Body of pancreas (tissue), 4 donors: ENCODE data around the gene BICD2. TPM values are rescaled to one million over a fixed set of nuclear protein-coding genes. Genes with fewer than 3 reads are reported as not detected.
"Not testable (repeated sequence)": the region's sequence is repeated elsewhere in the genome, so short reads cannot be mapped to it uniquely, and the experiment has no call there.

Experiments
- ATAC-seq: fragments of 150-250 bp; one replicate; pipeline ENCODE4 v1.9.1; 2016
- DNase-seq, 4 donors: peaks; one replicate each; pipeline ENCODE4 v3.0.0-alpha.2; 2019
- H3K27ac ChIP-seq, 4 donors: fragments of 200-600 bp; sonication (generic); 1 replicate in 3 of 4; 2 replicates in 1 of 4; pipeline versions ENCODE4 v1.5.1 to v1.6.1; 2016 to 2019; ENCODE audit warnings: mild to moderate bottlenecking in 1 of 4, mixed read lengths in 1 of 4, moderate library complexity in 1 of 4
- H3K27me3 ChIP-seq, 2 donors: fragments of 200-600 bp; sonication (generic); one replicate each; pipeline ENCODE4 v1.6.0; 2016; ENCODE audit warnings: mild to moderate bottlenecking in 1 of 2
- H3K36me3 ChIP-seq, 2 donors: fragments of 200-600 bp; sonication (generic); replicated peaks in 1 of 2; 2 replicates each; pipeline ENCODE4 v1.5.1; 2016; ENCODE audit warnings: low read depth in 2 of 2; ENCODE audit not compliant: insufficient read depth in 1 of 2
- H3K4me1 ChIP-seq: fragments of 200-600 bp; sonication (generic); one replicate; pipeline ENCODE4 v1.6.0; 2016
- H3K4me3 ChIP-seq, 2 donors: fragments of 200-600 bp; sonication (generic); 1 replicate in 1 of 2; 2 replicates in 1 of 2; pipeline ENCODE4 v1.5.1; 2016 to 2019
- H3K9me3 ChIP-seq, 3 donors: fragments of 200-600 bp; sonication (generic); 1 replicate in 2 of 3; 2 replicates in 1 of 3; pipeline ENCODE4 v1.5.1; 2016
- POLR2A ChIP-seq, 3 donors: fragments of 450-650 bp; IDR thresholded peaks; one replicate each; pipeline ENCODE4 v1.6.1; 2016; ENCODE audit warnings: antibody characterized with exemption in 3 of 3, mild to moderate bottlenecking in 2 of 3
- WGBS, 2 donors: methylation state at CpG; one replicate each; pipeline ENCODE4 v1.1.5; 2017; 5-methylcytosine and 5-hydroxymethylcytosine counted together
- intact Hi-C: fragments of 100-400 bp; cut with DNase I; formaldehyde crosslinking; loops from one replicate; pipeline ENCODE4 v1.15.1; 2023
- total RNA-seq, 2 donors: library from RNA; depleted of rRNA; stranded (reverse); fragments of >200 nt; gene quantifications; one replicate each; pipeline ENCODE4 v1.1.0, GENCODE V29; 2016
- TF ChIP-seq, protein P1 (sequence below), 7 experiments: fragments of 450-650 bp in 4 of 7; fragments of 200-600 bp in 3 of 7; sonication (generic) in 3 of 7; IDR thresholded peaks; one replicate each; pipeline ENCODE4 v1.5.1; 2016 to 2019; ENCODE audit warnings: antibody characterized with exemption in 7 of 7

BICD2 gene
- total RNA-seq, result 10 to 100 TPM; 16.1 to 16.8 TPM

DNA sequence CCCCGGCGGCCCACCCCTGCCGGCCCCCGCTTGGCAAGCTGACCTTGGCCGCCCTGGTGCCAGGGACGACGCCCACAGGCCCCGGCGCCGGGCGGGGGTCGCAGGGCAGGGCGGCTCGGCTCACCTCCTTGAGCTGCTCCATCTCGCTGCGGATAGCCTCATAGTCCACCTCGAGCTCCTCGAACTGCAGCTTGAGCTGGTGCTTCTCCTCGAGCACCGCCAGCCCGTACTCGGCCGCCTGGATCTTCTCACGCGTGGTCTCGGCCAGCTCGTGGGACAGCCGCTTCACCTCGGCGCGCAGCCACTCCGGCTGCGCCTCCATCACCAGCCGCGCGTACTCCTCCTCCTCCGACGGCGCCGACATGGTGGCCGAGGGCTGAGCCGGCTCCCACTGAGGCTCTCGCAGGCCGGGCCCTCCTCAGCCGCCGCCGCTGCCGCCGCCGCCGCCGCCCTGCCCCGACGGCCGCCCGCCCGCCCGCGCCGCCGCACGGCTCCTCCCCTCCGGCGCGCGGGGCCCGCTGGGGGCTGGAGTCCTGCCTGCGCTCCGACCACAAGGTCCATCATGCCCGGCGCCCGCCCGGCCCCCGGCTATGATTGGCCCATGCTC lies at the start of gene BICD2:
Gene BICD2 (minus strand): TSS at position 453 of the 607 bp plus-strand sequence. CDS start 89 bp downstream, at position 364.
- intact Hi-C loops, result no loop called here
- 1% methylated on average over 54 of the region's 74 CpGs; no CpG with 5 or more reads in 1 of the 2 donors for WGBS, 2 donors
- TF ChIP-seq, protein P1, sequence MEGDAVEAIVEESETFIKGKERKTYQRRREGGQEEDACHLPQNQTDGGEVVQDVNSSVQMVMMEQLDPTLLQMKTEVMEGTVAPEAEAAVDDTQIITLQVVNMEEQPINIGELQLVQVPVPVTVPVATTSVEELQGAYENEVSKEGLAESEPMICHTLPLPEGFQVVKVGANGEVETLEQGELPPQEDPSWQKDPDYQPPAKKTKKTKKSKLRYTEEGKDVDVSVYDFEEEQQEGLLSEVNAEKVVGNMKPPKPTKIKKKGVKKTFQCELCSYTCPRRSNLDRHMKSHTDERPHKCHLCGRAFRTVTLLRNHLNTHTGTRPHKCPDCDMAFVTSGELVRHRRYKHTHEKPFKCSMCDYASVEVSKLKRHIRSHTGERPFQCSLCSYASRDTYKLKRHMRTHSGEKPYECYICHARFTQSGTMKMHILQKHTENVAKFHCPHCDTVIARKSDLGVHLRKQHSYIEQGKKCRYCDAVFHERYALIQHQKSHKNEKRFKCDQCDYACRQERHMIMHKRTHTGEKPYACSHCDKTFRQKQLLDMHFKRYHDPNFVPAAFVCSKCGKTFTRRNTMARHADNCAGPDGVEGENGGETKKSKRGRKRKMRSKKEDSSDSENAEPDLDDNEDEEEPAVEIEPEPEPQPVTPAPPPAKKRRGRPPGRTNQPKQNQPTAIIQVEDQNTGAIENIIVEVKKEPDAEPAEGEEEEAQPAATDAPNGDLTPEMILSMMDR (IDR thresholded peaks at IDR 0.05), result no peak
- TF ChIP-seq POLR2A (IDR thresholded peaks at IDR 0.05), result no peak
- peaks cover 41% of the 10 kb centered on the region for H3K4me1 ChIP-seq
- no peaks in the 10 kb centered on the region for H3K9me3 ChIP-seq
- peak within 1 kb of the TSS; percentile 96 to 97 for H3K4me3 ChIP-seq
- peak within 1 kb of the TSS; percentile 98 to 100 (median 98) for H3K27ac ChIP-seq
- DNase-seq (no peak), ATAC-seq (no peak)
- H3K36me3 ChIP-seq, result no peaks in the 10 kb centered on the region
- H3K27me3 ChIP-seq, result no peaks in the 10 kb centered on the region

DNA sequence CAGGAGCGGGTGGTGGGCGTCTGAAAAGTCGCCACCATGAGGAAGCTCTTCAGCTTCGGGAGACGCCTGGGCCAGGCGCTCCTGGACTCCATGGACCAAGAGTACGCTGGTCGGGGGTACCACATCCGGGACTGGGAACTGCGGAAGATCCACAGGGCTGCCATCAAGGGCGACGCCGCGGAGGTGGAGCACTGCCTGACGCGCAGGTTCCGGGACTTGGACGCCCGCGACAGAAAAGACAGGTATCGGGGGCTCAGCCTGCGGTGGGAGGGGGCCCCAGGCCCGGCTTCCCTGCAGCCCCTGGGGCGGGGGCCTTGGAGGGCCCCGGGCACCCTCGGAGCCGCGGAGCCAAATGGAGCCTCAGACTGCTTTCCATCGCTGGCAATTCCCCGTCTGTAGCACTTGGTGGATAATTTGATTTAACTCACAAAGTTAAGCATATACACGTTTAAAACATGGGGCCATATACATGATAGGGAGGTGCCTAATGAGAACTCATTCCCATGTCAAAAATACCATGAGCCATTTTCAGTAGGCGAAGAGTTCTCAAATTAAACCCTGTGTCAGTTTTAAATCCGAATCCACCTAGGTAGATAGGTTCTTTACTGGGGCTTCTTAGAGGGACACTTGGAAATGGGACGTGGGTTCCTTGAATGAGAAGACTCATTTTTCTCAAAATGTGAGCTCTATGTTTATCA lies 45.1 kb upstream of the BICD2 start:
- H3K4me3 ChIP-seq, H3K27ac ChIP-seq, intact Hi-C loops, H3K36me3 ChIP-seq, DNase-seq, H3K9me3 ChIP-seq, ATAC-seq: not testable (repeated sequence)
- WGBS, 2 donors, result 9 to 22% methylated on average over 10 to 34 of the region's 34 CpGs
- Histone ChIP-seq H3K4me1 (peaks cover 28% of the 10 kb centered on the region), H3K27me3 (peaks cover 0 to 41% of the 10 kb centered on the region in 2 donors)

DNA sequence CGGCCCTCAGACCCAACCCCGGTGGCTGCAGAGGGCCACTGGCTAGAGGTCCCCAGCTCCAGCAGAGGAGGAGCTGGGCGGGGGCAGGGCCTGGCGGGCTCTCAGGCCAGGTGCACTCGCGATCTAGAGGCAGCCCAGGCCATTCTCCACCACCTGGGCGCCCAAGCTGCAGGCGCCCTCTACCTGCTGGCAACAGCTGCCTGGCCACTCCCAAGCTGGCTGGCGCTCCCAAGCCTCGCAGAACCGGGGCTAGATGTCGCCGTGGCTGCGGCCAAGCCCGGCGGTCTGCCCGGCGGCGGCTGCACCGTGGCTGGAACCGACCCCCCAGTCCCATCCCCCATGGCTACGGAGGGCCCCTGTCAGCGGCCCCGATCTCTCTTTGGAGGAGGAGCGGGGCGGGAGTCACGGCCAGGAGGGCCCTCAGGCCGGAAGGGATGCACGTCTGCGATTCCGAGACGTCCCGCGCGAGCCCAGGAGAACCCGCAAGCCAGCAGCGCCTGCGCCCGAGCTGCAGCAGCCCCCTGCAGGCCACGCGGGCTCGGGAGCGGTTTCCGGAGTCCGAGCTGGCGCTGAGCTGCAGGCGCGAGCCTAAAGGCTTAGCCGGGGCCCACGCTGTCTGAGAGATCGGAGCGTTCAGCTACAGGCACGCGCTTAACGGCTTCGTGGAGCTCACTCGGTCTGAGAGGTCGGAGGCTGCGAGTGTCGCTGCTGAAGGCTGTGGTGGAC lies 44.3 kb upstream of the BICD2 start:
- Histone ChIP-seq H3K27ac (no peak overlapping the region), H3K36me3 (no peaks in the 10 kb centered on the region), H3K9me3 (no peaks in the 10 kb centered on the region), H3K4me3 (no peak overlapping the region), H3K27me3 (peaks cover 0 to 41% of the 10 kb centered on the region in 2 donors), H3K4me1 (peaks cover 28% of the 10 kb centered on the region)
- 1% methylated on average over 51 of the region's 60 CpGs; no CpG with 5 or more reads in 1 of the 2 donors for WGBS, 2 donors
- TF ChIP-seq, protein P1 (IDR thresholded peaks at IDR 0.05), result peak in 4 of 7 experiments; percentile 27 to 35 (median 30)
- peak in 1 of 3 donors; percentile 5 for TF ChIP-seq POLR2A (IDR thresholded peaks at IDR 0.05)
- peak; percentile 83 for ATAC-seq
- DNase-seq, result peak; percentile 63 to 77 (median 70)
- intact Hi-C loops, result no loop called here

DNA sequence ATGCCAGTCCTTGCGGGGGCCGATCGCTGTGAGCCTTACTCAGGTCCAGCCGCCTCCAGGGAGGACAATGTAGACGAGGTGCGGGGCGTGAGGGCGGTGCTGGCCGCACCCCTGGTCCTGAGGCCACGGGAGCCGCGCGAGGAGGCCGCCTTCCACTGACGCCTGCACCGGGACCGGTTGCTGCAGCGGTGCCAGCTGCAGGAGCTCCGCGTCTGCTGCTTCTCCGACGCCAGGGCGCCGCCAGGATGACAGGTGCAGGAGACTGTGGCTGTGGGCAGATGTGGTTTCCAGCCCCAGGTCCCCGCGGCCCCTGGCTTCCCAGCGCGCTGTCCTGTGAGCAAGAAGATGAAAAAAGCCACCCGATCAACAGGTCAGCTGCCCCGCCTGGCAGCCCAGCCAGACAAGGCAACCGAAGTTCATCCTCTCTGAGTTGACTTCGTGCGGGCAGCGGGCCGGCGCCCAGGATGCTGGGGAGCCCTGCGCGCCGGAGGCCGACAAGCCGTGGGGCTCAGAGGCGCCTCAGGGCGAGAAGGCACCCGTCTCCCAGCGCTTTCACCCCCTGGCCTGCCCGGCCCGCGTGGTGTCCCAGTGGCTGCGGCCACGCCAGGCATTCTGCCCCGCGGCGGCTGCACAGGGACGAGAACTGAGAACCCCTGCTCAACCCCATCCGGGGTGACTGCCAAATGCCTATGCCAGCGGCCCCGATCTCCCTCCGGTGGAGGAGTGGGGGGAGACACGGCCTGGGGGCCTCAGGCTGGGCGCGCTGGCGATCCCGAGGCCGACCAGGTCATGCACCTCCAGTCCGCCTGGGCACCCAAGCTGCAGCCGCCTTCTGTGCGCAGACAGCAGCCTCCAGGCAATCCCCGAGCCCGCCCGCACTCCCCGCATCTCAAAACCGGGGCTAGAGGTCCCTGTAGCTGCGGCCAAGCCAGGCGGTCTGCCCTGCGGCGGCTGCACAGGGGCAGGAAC lies 43.4 kb upstream of the BICD2 start:
- peak in 1 of 4 donors; percentile 15 for DNase-seq
- H3K27me3 ChIP-seq, result peaks cover 0 to 41% of the 10 kb centered on the region in 2 donors
- peak; percentile 21 for ATAC-seq

More for the DNA sequence above, 43.4 kb upstream of the BICD2 start:
- H3K9me3 ChIP-seq, result no peaks in the 10 kb centered on the region
- intact Hi-C loops, result no loop called here
- H3K36me3 ChIP-seq, result no peaks in the 10 kb centered on the region
- TF ChIP-seq POLR2A (IDR thresholded peaks at IDR 0.05), result no peak
- TF ChIP-seq, protein P1 (IDR thresholded peaks at IDR 0.05), result no peak
- WGBS, 2 donors, result 3 to 5% methylated on average over 3 to 76 of the region's 76 CpGs
- no peak overlapping the region for H3K4me3 ChIP-seq
- peaks cover 28% of the 10 kb centered on the region for H3K4me1 ChIP-seq
- H3K27ac ChIP-seq, result no peak overlapping the region
